Subcutaneous adipose tissue (tissue), 4 donors: Measurements from ENCODE around the gene PABPC3. TPM values are rescaled to one million over a fixed set of nuclear protein-coding genes. Genes with fewer than 3 reads are reported as not detected.

Experiments
- CTCF ChIP-seq: fragments of 450-650 bp; IDR thresholded peaks from one replicate; pipeline ENCODE4 v1.5.1; 2016; ENCODE audit warnings: low read depth, mild to moderate bottlenecking, control low read depth, antibody characterized with exemption, moderate library complexity
- total RNA-seq, 4 donors: library from RNA; depleted of rRNA; stranded (reverse); fragments of >200 nt; gene quantifications; one replicate each; pipeline ENCODE4 v1.1.0, GENCODE V29; 2016

The PABPC3 gene
- total RNA-seq: under 1 TPM; 0.17 to 0.33 (median 0.20) TPM

GRCh38 chr13:25095851-25096453 is at the start of gene PABPC3:
Gene PABPC3, plus strand, starts transcription at chr13:25096136. Its CDS starts 63 bp downstream, at chr13:25096199.
- no peak for TF ChIP-seq CTCF

- no peak for TF ChIP-seq CTCF
These were observed 49.5 kb upstream of the PABPC3 start for GRCh38 chr13:25046274-25046984.

DNA sequence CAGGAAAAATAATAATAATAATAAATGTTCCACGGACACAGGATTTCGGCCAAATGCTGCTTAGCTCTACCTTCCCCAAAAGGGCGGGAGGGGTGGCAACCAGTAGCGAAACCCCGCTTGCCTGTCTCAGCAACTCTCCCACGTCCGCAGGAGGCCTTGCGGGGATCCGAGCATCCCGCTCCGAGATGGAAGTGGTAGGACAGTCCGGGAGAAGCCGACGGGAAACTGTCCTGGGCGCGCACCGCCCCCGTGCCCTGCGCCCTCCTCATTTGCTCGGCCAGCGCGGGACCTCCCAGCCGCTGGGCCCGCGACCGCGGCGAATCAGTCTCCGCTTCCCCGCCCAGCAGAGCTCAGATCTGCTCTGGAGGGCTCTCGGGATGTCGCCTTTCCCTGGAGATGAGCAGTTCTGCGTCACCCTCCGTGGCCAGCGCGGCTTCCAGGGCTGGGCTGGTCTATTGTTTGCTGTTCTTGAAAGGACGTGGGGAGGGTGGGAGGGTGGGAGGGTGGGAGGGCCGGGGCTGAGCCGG is 48.9 kb upstream of the PABPC3 start:
- TF ChIP-seq CTCF: no peak

- no peak for TF ChIP-seq CTCF
These were observed 44.9 kb upstream of the PABPC3 start for GRCh38 chr13:25051065-25051464.

DNA sequence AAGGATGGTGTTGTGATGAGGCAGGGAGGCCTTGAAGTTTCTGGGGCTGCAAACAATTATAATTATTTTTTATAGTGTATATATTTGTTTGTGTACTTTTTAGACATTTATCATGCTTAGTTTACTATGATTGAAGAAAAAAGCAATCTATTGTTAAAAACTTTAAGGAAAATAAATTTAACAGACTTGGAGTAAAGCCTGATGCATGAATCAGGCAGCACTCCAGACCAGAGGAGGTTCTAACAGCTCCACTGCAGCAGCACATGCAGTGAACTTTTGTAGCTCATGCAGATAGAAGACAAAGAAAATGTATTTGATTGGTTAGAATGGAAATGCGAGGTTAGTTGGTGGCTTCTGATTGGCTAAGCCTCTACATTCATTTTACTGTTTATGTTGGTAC is 36.8 kb upstream of the PABPC3 start:
- TF ChIP-seq CTCF: no peak

DNA sequence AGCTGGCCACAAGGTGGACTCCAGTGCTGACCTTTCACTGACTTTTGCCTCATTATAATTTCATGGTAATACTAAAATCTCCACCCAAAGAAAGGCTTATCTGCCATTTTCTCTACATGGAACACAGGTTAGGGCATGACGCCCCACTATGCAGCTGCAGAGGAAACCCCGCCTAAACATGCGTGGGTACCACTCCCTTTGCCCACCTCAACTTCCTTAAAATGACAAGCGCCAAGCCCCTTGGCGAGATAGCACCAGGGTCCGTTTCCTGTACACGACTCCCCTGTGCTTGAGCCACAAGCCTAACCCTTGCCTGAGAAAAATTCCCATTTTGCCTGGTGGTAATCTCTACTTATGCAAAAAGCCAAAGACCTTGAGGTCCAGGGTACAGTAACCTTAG is 36.0 kb upstream of the PABPC3 start:
- TF ChIP-seq CTCF: no peak

GRCh38 chr13:25062479-25062878 is 33.5 kb upstream of the PABPC3 start:
- no peak for TF ChIP-seq CTCF
